Mesodermal cell (in vitro differentiated cells): ENCODE measurements around the gene ST7.
A peak's percentile ranks its signal among the peaks of the same experiment; 100 is the strongest.

Experiments used
- H3K27ac ChIP-seq: 2 replicates; pipeline ENCODE4 v1.7.0; 2013; ENCODE audit warnings: mild to moderate bottlenecking, low read depth, low read length, moderate library complexity; ENCODE audit not compliant: severe bottlenecking
- H3K36me3 ChIP-seq: 2 replicates; pipeline ENCODE4 v1.7.1; 2013; ENCODE audit warnings: mild to moderate bottlenecking, low read length, moderate library complexity; ENCODE audit not compliant: control insufficient read depth, insufficient read depth
- H3K4me1 ChIP-seq: one replicate; pipeline ENCODE4 v1.7.1; 2013; ENCODE audit warnings: mild to moderate bottlenecking, low read length; ENCODE audit not compliant: insufficient read depth, control insufficient read depth, poor library complexity, severe bottlenecking
- H3K4me3 ChIP-seq: 2 replicates; pipeline ENCODE4 v1.7.0; 2013; ENCODE audit warnings: low read length, control low read depth, mild to moderate bottlenecking; ENCODE audit not compliant: insufficient read depth, poor library complexity, severe bottlenecking; ENCODE audit errors: extremely low read depth
- H3K9me3 ChIP-seq: 2 replicates; pipeline ENCODE4 v1.7.1; 2013; ENCODE audit warnings: mild to moderate bottlenecking, low read length, moderate library complexity; ENCODE audit not compliant: control insufficient read depth
- WGBS, 2 experiments: methylation state at CpG; one replicate each; pipeline ENCODE4 v1.1.5; 2013; ENCODE audit warnings: missing lambda C conversion rate in 2 of 2; ENCODE audit not compliant: insufficient coverage in 2 of 2; 5-methylcytosine and 5-hydroxymethylcytosine counted together

ST7 gene

GRCh38 chr7:117067340-117067739 lies 114.0 kb downstream of the ST7 start:
- Histone ChIP-seq H3K36me3 (no peaks in the 10 kb centered on the region), H3K4me3 (no peak overlapping the region), H3K9me3 (no peaks in the 10 kb centered on the region), H3K4me1 (peaks cover 9% of the 10 kb centered on the region), H3K27ac (no peak overlapping the region)
- 100% methylated on average over 1 of the region's 1 CpG for WGBS, 2 experiments

GRCh38 chr7:117068511-117069145 lies 115.3 kb downstream of the ST7 start:
- Histone ChIP-seq H3K9me3 (no peaks in the 10 kb centered on the region), H3K27ac (no peak overlapping the region), H3K4me3 (no peak overlapping the region), H3K36me3 (no peaks in the 10 kb centered on the region), H3K4me1 (peaks cover 17% of the 10 kb centered on the region)
- WGBS, 2 experiments = 84 to 89% methylated on average over 3 of the region's 5 CpGs

- Histone ChIP-seq H3K4me3 (no peak overlapping the region), H3K9me3 (no peaks in the 10 kb centered on the region), H3K36me3 (no peaks in the 10 kb centered on the region), H3K4me1 (peaks cover 17% of the 10 kb centered on the region), H3K27ac (no peak overlapping the region)
- WGBS, 2 experiments = 100% methylated on average over 1 of the region's 1 CpG; no CpG with 5 or more reads in 1 of the 2 experiments
These were observed 116.1 kb downstream of the ST7 start for GRCh38 chr7:117069379-117069778.

GRCh38 chr7:117071551-117071950 lies 118.2 kb downstream of the ST7 start:
- no peak overlapping the region for H3K4me3 ChIP-seq
- peaks cover 9% of the 10 kb centered on the region for H3K4me1 ChIP-seq
- H3K27ac ChIP-seq = no peak overlapping the region
- no peaks in the 10 kb centered on the region for H3K36me3 ChIP-seq
- H3K9me3 ChIP-seq = peaks cover 12% of the 10 kb centered on the region
- WGBS, 2 experiments = 100% methylated on average over 1 to 2 of the region's 3 CpGs

DNA sequence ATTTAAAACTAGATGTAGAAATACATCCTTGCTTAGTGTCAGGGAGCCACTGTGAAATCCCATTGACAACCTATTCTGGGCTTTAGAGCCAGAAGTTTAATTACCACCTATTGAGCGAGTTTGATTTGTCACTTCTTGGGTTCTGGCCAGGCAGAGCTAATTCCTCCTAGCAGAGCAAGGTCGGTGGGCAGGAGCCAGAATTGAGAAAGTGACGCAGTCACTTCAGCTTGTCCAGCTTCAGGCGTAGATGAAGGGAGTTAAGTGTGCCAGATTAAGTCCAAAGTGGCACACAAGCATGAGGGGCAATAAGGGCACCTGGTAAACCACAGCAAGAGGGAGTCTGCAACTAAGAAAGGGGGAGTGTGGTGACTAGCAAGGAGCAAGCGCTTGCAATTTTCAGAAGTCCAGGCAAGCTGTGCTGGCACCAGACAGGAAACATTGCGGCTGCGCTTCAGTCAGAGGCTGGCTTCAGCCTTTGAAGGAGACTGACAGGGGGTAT lies 119.4 kb downstream of the ST7 start:
- no peak overlapping the region for H3K4me3 ChIP-seq
- H3K9me3 ChIP-seq = peaks cover 18% of the 10 kb centered on the region
- peaks cover 9% of the 10 kb centered on the region for H3K4me1 ChIP-seq
- H3K36me3 ChIP-seq = no peaks in the 10 kb centered on the region
- WGBS, 2 experiments = 89% methylated on average over 5 to 7 of the region's 7 CpGs
- H3K27ac ChIP-seq = peak overlapping the region; percentile 52

GRCh38 chr7:117074378-117074777 lies 121.1 kb downstream of the ST7 start:
- H3K9me3 ChIP-seq = peaks cover 18% of the 10 kb centered on the region
- H3K4me1 ChIP-seq = peaks cover 9% of the 10 kb centered on the region
- no CpG with 5 or more reads among the region's 4 CpGs for WGBS, 2 experiments
- no peaks in the 10 kb centered on the region for H3K36me3 ChIP-seq
- no peak overlapping the region for H3K4me3 ChIP-seq
- H3K27ac ChIP-seq = no peak overlapping the region

DNA sequence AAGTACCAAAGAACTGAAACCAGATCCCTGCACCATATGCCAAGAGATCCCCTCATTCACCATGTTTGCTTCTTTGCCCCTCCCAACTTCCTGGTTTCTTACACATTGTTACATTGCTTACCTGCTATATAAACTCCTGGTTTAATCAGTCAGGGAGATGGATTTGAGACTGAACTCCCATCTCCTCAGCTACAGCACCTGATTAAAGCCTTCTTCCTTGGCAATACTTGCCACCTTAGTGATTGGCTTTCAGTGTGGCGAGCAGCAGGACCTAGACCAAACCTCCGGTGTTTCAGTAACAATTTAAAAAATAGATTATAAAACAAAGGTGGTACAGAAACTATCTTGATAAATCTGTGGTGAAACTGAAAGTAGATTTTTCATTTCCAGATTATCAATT lies 122.6 kb downstream of the ST7 start:
- no peak overlapping the region for H3K27ac ChIP-seq
- peaks cover 9% of the 10 kb centered on the region for H3K4me1 ChIP-seq
- no peaks in the 10 kb centered on the region for H3K36me3 ChIP-seq
- no peak overlapping the region for H3K4me3 ChIP-seq
- H3K9me3 ChIP-seq = peaks cover 18% of the 10 kb centered on the region
- WGBS, 2 experiments = no CpG with 5 or more reads among the region's 2 CpGs

DNA sequence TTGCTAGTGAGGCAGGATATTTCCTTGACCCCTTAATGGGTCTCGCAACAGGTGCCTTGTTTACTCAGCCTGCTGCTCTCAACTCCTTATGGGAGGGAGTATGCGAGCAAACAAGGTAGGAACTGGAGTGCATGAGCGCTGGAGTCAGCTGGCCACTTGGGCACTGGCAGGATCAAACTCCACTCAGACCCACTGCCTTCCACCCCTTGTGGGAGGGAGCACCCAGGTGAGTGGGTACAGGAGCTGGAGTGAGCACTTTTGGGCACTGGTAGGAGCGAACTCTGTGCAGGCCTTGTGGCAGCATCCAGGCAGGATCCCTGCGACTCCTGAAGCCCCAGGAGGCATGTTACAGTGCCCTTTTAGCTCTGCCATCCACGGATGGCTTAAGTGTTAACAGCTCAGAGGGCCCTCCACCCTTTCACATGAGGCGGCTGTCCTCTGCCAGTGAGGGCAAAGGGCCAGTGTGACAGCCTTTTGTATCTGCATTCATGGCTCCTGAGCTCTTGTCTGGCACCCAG lies 123.2 kb downstream of the ST7 start:
- no peak overlapping the region for H3K4me3 ChIP-seq
- 85 to 87% methylated on average over 4 of the region's 7 CpGs for WGBS, 2 experiments
- H3K9me3 ChIP-seq = peaks cover 18% of the 10 kb centered on the region
- no peaks in the 10 kb centered on the region for H3K36me3 ChIP-seq
- H3K4me1 ChIP-seq = peaks cover 9% of the 10 kb centered on the region
- H3K27ac ChIP-seq = no peak overlapping the region

DNA sequence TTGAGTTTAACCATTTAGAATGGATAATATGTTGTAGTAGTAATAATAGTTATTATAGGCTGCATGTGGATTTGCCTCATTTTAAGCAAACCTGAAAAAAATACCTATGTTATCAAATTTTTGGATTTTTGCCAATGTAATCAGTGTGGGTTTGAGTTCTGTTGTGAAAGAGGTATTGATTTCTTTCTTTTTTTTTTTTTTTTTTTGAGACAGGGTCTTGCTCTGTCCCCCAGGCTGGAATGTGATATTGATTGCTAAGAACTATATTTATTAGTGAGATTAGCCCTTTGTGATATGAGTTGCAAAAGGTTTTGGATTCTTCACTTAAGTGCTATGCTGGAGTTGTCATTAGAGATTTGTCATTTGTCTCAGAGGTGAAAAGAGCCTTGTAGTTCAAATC lies 124.4 kb downstream of the ST7 start:
- peaks cover 18% of the 10 kb centered on the region for H3K9me3 ChIP-seq
- H3K36me3 ChIP-seq = no peaks in the 10 kb centered on the region
- no peak overlapping the region for H3K27ac ChIP-seq
- H3K4me3 ChIP-seq = no peak overlapping the region
- H3K4me1 ChIP-seq = peaks cover 5% of the 10 kb centered on the region

- no peak overlapping the region for H3K27ac ChIP-seq
- no peak overlapping the region for H3K4me3 ChIP-seq
- H3K9me3 ChIP-seq = no peaks in the 10 kb centered on the region
- WGBS, 2 experiments = no CpG with 5 or more reads among the region's 2 CpGs
- H3K4me1 ChIP-seq = peaks cover 3% of the 10 kb centered on the region
- no peaks in the 10 kb centered on the region for H3K36me3 ChIP-seq
These were observed 129.3 kb downstream of the ST7 start for GRCh38 chr7:117082647-117083046.

DNA sequence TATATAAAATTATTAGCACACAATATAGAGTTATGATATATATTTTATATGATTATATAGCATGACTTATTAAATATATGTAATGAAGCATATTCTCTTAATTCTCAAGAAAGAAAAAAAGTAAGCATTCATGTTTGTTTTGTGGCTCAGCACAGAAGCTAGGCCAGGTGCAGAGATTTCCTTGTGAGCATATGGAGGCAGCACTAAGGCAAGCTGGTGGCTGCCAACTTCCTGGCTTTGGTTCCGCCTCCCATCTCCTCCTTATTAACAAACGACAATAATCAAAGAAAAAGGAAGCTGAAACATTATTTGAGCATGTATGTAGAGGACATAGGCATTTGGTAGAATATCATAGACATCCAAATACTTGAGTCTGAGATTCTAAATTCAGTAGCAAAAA lies 130.3 kb downstream of the ST7 start:
- peaks cover 8% of the 10 kb centered on the region for H3K4me1 ChIP-seq
- no peaks in the 10 kb centered on the region for H3K36me3 ChIP-seq
- no peak overlapping the region for H3K4me3 ChIP-seq
- H3K27ac ChIP-seq = no peak overlapping the region
- no peaks in the 10 kb centered on the region for H3K9me3 ChIP-seq
- WGBS, 2 experiments = no CpG with 5 or more reads among the region's 2 CpGs
